ENCODE results near the gene KIFC3.
A peak's percentile ranks its signal among the peaks of the same experiment; 100 is the strongest.
"Not testable (repeated sequence)": the region's sequence is repeated elsewhere in the genome, so short reads cannot be mapped to it uniquely, and the experiment has no call there.

KIFC3 gene

GRCh38 chr16:57736419-57737351 lies 65.6 kb downstream of the KIFC3 start:
- DNase-seq, result no peak

DNA sequence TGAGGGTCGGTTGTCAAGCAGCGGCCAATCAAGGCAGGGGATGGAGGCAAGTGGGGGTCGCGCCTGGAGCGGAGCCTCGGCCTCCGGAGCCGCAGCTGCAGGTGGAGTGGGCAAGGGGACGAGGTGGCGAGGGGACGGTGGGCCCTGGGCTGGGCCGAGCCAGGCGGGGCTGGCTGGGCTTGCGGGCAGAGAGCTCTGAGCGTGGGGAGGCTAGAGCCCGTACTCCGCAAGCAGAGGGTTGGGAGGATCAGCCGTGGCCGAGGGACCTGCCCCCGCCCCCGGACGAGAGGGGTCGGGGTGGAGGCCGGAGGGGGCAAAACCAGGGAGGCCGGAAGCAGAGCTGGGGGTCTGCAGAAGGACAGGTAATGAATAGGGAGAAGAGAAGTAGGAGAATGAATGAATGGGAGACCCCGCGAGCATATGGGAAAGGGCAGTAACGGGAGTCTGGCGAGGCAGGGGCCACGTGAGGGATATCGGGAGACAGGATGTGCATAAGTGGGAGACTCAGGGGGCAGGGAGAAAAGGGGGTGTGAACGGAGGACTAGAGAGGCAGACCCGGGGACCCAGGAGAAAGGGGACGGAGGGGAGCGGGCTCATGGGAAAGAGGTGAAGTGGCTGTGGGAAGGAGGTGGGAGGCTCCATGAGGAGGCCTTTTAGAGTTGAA lies 66.4 kb downstream of the KIFC3 start, which contains the start of gene KATNB1:
KATNB1 (plus strand) TSS at position 16 of the 664 bp plus-strand sequence. CDS start 1,474 bp downstream, outside the sequence.
- DNase-seq, result no peak

DNA sequence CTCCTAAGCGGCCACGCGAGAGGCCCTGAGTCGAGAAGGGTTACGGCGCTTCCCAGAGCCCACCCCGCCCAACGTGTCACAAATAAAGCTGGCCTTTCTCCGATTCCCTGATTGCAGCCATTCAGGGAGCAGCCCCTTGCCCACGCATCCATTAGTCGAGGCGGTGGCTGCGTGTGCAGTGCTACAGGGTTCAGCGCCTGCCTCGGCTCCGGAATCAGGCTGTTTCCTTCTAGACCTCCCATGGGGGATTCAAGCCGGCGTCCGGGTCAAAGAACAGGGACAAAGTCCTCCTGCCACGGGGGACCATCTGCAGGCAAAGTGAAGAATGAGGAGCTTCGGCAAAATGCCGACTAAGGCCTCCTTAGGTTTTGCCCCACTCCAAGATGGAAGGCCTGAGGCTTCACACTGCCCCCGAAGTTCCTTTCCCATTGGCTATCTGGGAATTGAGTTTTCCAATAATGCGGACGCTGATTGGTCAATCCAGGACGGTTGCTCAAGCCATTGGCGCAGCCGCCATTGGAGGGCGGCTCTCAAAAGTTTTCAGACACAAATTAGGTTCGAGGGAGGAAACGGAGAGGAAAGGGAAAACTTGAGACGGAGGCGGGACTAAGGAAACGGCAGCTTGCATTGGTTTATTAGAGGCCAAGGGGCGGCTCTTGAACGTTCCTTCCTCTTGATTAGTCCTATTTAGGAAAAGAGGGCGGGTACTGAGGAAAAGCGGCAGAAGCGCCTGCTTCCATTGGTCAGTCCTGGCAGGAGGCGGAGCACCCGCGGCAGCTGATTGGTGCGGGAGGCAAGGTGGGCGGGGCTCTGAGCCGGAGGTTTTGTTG lies 67.2 kb downstream of the KIFC3 start:
- peak; percentile 96 for DNase-seq

GRCh38 chr16:57734308-57734924 lies 67.9 kb downstream of the KIFC3 start:
- no peak for DNase-seq

- DNase-seq, result no peak
Observed at GRCh38 chr16:57732714-57733113, 69.6 kb downstream of the KIFC3 start.

DNA sequence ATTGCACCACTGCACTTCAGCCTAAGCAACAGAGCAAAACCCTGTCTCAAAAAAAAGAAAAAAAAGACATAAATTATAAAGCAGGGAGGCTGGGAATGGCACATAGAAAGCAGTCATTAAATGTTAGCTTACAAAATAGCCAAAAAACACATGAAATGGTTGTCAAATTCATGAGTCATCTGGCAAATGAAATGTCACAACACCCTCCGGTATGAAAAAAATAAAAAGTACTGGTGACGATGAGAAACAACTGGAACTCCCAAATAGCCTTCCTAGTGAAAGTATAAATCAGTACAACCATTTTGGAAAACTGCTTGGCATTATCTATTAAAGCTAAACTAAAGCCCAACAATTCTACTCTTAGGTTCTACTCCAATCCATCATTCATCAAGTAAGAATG lies 70.3 kb downstream of the KIFC3 start:
- DNase-seq, result no peak

DNA sequence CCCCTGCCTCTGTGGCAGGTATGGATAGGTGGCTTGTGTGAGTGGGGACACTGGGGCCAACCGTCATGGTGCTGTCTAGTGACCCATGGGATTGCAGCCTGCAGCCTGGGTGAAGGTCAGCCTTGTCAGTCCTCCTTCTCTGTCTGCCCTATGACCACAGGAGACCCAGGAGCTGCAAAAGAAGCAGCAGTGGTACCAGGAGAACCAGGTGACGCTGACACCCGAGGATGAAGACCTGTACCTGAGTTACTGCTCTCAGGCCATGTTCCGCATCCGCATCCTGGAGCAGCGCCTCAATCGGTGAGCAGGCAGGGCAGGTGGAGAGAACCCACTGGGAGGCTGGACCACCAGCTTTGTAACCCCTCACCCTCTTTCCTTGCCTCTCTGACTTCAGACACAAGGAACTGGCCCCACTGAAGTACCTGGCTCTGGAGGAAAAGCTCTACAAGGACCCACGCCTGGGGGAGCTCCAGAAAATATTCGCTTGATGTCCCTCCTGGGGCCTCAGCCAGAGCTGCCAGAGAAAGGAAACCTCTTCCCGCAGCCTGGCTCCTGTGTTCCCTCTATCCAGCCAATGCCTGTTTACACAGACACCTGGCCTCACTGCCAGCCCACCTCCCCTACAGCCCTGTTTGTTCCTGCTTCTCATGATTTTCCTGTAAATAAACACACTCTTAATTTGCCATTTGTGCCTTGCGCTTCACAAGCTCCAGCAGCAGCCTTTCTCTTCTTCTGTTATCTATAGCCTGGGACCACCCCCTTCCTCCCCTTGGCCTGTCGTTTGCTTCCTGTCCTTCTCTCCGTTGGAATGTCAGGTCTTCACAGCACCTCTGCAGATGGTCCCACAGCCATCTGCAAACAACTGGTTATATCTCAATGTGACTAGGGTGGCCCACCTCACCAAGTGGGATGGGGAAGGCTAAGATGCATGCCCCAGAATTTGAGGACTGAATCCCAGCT lies 71.2 kb downstream of the KIFC3 start:
- no peak for DNase-seq

- DNase-seq, result not testable (repeated sequence)
Observed at GRCh38 chr16:57729852-57730251, 72.4 kb downstream of the KIFC3 start.

DNA sequence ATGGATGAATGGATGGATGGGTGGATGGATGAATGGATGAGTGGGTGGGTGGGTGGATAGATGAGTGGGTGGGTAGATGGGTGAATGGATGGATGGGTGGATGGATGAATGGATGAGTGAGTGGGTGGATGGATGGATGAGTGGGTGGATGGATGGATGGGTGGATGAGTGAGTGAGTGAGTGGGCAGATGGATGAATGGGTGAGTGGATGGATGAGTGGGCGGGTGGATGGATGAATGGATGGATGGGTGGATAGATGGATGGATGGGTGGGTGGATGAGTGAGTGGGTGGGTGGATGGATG lies 73.2 kb downstream of the KIFC3 start:
- DNase-seq, result no peak

DNA sequence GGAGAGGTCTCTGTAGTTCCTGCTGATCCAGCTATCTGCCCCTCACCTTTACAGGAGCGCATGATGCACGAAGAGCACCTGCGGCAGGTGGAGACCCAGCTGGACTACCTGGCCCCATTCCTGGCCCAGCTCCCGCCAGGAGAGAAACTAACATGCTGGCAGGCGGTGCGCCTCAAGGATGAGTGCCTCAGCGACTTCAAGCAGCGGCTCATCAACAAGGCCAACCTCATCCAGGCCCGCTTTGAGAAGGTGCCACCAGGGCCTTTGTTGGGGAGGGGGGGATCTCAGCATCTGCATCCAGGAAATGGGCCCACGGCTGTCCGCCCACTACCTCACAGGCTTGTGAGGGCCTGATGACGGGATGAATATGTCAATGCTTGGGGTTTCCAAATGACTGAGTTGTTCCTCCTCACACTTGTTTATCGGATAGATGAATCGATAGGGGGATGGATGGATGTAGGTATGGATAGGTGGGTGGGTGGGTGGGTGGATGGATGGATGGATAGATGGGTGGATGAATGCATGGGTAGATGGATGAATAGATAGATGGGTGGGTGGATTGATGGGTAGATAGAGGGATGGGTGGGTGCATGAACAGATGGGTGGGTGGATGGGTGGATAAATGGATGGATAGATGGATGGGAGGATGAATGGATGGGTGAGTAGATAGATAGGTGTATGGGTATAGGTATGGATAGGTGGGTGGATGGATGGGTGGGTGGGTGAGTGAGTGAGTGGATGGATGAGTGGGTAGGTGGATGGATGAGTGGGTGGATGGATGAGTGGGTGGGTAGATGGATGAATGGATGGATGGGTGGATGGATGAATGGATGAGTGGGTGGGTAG lies 73.7 kb downstream of the KIFC3 start:
- no peak for DNase-seq

DNA sequence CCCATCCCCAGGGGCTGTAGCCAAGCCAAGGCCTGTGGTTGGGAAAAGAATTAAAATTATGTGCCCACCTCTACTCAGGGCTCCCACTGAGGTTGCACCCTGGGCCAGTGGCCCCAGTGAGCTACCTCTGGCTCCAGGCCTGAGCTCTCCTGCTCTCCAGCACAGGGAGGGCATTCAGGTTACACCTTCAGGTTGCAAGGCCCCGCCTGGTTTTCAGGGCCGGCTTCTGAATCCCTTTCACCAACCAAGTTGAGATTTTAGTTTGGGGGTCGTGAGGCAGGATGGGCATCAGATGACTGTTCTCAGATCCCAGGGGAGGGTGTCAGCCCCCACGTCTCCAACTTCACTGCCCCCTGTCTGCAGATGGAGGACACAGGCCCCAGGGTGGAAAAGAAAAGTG lies 74.7 kb downstream of the KIFC3 start:
- DNase-seq, result no peak

- no peak for DNase-seq
Observed at GRCh38 chr16:57726433-57726947, 75.8 kb downstream of the KIFC3 start.

DNA sequence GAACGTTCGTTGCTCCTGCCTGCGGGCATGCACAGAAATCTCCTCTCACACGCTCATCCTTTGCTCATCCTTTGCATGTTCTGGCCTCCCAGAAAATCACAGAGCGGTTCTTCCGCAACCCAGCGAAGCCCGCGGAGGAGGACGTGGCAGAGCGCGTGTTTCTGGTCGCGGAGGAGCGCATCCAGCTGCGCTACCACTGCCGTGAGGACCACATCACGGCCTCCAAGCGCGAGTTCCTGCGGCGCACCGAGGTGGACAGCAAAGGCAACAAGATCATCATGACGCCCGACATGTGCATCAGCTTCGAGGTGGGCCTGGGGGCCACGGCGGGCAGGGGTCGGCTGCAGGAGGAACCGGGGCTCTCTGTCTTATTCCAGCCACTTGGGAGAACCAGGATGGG lies 76.3 kb downstream of the KIFC3 start:
- DNase-seq, result no peak

- no peak for DNase-seq
Observed at GRCh38 chr16:57725554-57725953, 76.7 kb downstream of the KIFC3 start.

DNA sequence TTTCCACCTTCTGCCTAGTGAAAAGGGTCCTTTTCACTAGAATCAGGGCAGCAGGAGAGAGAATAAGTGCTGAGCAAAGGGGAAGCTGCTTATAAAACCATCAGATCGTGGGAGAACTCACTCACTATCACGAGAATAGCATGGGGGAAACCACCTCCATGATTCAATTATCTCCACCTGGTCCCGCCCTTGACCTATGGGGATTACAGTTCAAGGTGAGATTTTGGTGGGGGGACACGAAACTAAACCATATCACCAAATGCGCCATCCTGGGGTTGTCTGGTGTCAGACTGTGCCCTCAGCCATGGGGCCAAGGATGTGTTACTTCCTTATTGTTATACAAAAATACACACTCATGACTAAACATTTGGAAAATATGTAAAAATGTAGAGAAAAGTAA lies 77.1 kb downstream of the KIFC3 start:
- DNase-seq, result no peak

DNA sequence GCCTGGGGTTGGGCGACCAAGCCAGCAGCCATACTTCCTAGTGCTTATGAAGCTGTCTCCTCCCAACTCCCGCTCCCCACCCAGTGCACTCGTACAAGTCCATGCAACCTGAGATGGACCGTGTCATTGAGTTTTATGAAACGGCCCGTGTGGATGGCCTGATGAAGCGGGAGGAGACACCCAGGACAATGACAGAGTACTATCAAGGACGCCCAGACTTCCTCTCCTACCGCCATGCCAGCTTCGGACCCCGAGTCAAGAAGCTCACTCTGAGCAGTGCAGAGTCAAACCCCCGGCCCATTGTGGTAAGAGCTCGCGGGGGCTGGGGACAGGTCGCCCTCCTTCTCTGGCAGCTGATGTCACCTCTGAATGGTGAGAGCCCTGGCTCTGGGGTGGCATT lies 77.8 kb downstream of the KIFC3 start:
- no peak for DNase-seq

DNA sequence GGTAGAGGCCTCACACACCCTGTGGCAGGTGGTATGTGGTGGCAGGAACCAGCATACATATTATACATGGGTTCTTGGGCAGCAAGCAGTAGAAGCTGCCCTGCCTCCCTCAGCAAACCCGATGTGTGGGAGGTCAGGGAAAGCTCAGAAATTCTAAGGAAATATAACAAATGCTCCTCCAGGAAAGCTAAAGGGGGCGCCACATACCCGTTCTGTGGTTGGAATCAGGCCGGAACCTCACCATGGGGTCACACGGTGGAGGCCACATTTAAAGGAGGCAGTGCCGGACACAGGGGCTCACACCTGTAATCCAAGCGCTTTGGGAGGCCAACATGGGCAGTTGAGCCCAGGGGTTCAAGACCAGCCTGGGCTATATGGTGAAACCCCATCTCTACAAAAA lies 79.1 kb downstream of the KIFC3 start:
- DNase-seq, result no peak

GRCh38 chr16:57722651-57723050 lies 79.6 kb downstream of the KIFC3 start:
- no peak for DNase-seq

DNA sequence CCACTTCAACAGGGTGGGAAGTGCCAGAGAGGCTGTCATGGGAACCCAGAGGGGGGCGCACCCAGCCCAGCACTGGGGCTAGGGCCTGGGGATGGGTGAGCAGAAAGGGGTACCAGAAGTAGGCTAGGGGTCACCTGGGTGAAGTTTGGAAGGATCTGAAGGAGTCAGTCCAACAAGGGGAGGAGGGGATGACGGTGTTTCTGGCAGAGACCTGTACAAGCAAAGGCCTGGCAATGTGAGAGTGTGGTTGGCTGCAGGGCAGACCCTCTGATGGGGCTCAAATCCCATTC lies 80.1 kb downstream of the KIFC3 start:
- DNase-seq, result no peak

- no peak for DNase-seq
Observed at GRCh38 chr16:57721356-57722209, 80.7 kb downstream of the KIFC3 start.
